NB4 (cell line): ENCODE results near the gene VASH2.

Experiments
- CTCF ChIP-seq: IDR thresholded peaks from one replicate; pipeline ENCODE4 v1.5.1; 2012; ENCODE audit warnings: low read depth, low read length
- MAX ChIP-seq: IDR thresholded peaks from 2 replicates; pipeline ENCODE4 v1.6.1; 2011; ENCODE audit warnings: low read depth, low read length
- MYC ChIP-seq: IDR thresholded peaks from 2 replicates; pipeline ENCODE4 v1.6.1; 2011; ENCODE audit warnings: low read depth, low read length
- POLR2A ChIP-seq: IDR thresholded peaks from 2 replicates; pipeline ENCODE4 v1.6.1; 2011; ENCODE audit warnings: mild to moderate bottlenecking; ENCODE audit not compliant: insufficient read length; ENCODE audit errors: extremely low read depth

GRCh38 chr1:212987702-212988322 is 37.5 kb downstream of the VASH2 start:
- no peak for TF ChIP-seq CTCF
- TF ChIP-seq POLR2A = no peak
- no peak for TF ChIP-seq MAX
- TF ChIP-seq MYC = no peak
